Fibroblast of skin of scalp (primary cell): ENCODE data around the gene URM1.
A peak's percentile ranks its signal among the peaks of the same experiment; 100 is the strongest.
"Not testable (repeated sequence)": the region's sequence is repeated elsewhere in the genome, so short reads cannot be mapped to it uniquely, and the experiment has no call there.

Source experiments
- DNase-seq: peaks from one replicate; pipeline ENCODE4 v3.0.0-alpha.2; 2013

The URM1 gene

GRCh38 chr9:128411364-128412119 is 40.4 kb downstream of the URM1 start:
- DNase-seq, result no peak

GRCh38 chr9:128412120-128412790 is 41.1 kb downstream of the URM1 start:
- DNase-seq, result peak; percentile 55

DNA sequence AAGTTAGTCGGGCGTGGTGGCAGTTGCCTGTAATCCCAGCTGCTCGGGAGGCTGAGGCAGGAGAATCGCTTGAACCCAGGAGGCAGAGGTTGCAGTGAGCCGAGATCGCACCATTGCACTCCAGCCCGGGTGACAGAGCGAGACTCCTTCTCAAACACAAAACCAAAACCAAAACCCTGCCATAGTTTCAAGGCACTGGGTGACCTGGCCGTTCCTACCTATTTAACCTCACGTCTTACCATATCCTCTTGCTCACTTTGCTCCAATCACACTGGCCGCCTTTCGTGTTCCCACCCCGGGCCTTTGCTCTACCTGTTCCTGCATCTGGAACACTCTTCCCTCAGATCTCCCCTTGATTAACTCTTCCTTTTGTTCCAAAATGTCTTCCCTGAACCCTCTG is 42.6 kb downstream of the URM1 start:
- DNase-seq, result not testable (repeated sequence)

DNA sequence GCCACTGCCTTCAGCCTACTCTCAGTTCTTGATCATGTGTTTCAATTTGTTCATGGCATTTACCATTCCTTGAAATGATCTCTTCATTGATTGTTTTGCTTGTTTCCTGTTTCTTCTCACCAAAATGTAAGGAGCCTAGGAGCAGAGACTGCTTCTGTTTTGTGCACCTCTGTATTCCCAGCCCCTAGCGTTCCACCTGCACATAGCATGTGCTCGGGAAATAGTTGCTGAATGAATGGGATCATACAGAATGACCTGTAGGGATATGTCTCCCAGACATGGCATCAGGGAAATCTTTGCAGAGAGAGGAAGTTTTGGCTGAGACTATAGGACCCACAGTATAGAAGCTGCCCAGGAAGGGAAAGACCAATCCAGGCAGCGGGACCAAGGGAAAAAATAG is 43.3 kb downstream of the URM1 start:
- no peak for DNase-seq

GRCh38 chr9:128415281-128415680 is 44.1 kb downstream of the URM1 start:
- DNase-seq, result no peak

- no peak for DNase-seq
Measured at GRCh38 chr9:128416014-128416413, 44.8 kb downstream of the URM1 start.

- DNase-seq, result no peak
Measured at GRCh38 chr9:128416432-128417019, 45.4 kb downstream of the URM1 start.

DNA sequence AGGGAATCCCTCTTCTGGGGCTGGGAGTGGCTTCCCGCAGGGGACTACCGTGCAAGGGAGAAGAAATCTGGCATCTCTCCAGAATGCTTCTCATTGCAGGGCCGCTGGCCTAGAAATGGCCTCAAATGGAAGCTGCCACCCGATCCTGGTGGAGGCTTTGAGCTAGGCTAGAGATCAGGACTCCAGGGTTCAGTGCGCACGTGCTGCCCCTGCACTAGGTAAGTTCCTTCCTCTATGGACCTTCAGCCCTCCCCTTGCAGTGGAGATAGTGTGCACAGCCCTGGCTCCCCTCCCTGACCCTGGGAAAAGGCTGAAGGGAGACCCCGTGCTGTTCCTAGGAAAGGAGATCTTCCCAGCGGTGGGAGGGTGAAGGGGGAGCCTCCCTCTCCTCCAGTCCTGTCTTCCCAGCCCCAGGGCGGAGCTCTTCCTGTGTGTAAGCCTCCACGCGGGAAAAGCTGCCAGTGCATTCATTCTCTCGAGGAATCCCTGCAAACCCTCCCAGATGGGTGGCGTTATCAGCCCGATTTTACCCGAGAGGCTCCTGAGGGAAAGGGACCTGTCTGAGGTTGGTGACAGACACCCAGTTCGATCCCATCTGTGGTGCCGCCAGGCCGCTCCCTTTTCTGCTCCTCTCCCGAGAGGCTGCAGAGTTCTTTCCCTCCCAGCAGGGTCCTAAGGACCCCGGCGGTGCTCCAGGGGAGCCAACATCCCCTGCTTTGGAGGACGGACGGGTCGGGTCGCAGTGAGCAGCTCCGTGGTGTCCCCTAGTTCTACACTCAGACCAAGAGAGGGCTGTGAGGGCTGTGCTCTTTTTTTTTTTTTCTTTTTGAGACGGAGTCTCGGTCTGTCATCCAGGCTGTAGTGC is 48.1 kb downstream of the URM1 start:
- peak; percentile 69 for DNase-seq

DNA sequence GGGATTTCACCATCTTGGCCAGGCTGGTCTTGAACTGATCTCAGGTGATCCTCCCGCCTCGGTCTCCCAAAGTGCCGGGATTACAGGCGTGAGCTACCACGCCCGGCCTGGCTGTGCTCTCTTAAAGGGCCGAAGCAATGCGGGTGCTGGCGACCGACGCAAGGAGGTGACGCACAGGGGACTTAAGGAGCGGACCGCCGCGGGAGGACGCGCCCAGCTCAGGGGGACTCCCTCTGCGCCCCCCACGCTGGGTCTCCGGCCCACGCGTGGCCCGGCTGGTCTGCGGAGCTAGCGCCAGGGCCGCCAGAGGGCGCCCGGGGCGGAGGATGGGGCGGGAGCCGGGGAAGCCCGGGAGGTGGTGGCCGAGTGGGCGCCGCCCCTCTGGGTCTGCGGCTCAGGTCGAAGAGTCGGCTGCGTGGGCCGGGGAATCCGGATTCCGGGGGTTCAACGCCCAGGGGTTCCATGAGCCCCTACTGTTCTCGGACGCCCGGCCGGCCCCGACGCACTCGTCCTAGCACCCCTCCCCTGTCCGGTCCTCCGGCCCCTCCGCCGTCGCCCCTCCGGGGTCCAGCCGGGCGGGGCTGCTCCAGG is 49.0 kb downstream of the URM1 start:
- DNase-seq, result peak; percentile 71

- DNase-seq, result peak; percentile 63
Measured at GRCh38 chr9:128420651-128421481, 49.7 kb downstream of the URM1 start, which contains the start of gene CERCAM. Gene CERCAM, plus strand, starts transcription at chr9:128420857. Its CDS starts 21 bp downstream, at chr9:128420878.

DNA sequence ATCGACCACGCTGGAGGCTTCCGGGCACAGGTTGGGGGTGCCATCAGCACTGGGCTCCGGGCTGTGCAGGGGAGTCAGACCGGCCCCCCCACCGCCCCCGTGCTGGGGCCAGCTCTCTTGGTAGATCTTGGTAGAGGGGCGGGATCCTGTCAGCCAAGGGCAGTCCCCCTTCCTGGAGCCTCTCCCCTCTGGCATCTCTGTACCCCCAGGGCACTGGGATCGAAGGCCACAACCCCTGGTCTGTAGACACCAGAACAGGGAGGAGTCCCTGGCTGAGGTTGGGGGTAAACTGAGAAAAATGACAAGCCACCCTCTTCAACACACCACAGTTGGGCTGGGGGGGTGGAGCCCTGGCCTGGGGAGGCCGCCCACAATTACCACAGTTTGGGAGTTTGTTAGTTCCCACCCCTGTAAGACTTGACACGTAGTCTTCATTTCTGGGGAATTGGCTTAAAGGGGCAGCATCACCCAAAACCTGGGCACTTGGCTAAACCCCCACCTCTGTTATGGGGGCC is 50.4 kb downstream of the URM1 start:
- peak; percentile 65 for DNase-seq

- not testable (repeated sequence) for DNase-seq
Measured at GRCh38 chr9:128422022-128422782, 51.0 kb downstream of the URM1 start.

GRCh38 chr9:128422783-128423150 is 51.6 kb downstream of the URM1 start:
- DNase-seq, result no peak

GRCh38 chr9:128423356-128423755 is 52.2 kb downstream of the URM1 start:
- not testable (repeated sequence) for DNase-seq

DNA sequence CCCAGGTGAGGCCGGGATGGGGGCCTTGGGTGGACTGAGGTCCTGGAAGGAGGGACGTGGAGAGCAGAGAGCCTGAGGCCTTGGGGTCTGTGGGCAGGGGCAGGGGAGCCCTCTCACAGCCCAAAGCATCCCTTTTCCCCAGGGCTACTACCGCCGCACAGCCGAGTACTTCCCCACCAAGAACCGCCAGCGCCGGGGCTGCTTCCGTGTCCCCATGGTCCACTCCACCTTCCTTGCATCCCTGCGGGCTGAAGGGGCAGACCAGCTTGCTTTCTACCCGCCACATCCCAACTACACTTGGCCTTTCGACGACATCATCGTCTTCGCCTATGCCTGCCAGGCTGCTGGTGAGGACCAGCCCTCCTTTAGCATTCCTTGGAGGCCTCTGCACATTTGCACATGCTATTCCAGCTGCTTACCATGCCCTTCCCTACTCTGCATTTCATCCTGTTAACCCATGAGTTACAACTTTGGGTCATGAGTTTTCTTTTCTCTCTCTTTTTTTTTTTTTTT is 53.1 kb downstream of the URM1 start:
- DNase-seq, result no peak

- peak; percentile 33 for DNase-seq
Measured at GRCh38 chr9:128428644-128429512, 57.7 kb downstream of the URM1 start.

DNA sequence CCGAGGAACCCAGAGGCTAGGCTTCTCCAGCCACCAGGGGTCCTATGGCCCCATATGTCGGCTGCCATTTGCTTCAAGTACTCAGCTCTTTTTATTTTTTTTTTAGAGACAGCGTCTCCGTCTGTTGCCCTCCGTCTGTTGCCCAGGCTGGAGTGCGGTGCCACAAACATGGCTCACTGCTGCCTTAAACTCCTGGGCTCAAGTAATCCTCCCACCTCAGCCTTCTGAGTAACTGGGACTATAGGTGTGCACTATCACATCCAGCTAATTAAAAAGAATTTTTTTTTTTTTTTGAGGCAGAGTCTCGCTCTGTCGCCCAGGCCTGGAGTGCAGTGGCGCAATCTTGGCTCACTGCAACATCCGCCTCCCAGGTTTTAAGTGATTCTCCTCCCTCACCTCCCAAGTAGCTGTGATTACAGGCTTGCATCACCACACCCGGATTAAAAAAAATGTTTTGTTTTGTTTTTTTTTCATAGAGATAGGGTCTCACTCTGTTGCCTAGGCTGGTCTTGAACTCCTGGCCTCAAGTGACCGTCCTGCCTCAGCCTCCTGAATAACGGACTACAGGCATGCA is 58.4 kb downstream of the URM1 start:
- no peak for DNase-seq

DNA sequence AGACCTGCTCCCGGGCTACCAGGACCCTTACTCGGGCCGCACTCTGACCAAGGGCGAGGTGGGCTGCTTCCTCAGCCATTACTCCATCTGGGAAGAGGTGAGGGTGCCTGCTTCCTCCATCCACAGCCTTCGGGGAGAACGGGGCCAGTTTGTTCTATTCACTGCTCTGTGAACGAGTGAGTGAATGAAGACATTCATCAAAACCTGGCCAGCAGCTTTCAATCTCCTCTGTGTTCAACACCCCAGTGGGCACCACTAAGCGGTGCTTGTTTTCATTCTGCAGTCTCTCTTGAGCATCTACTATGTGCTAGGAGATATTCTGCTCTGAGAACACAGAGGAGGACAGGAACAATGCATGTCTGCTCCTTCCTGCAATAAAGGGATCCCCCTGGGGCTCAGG is 60.0 kb downstream of the URM1 start:
- no peak for DNase-seq

GRCh38 chr9:128434340-128434739 is 63.2 kb downstream of the URM1 start:
- no peak for DNase-seq
